GM21717 (cell line): ENCODE results near the gene PLCB1.
"Not testable (repeated sequence)": the region's sequence is repeated elsewhere in the genome, so short reads cannot be mapped to it uniquely, and the experiment has no call there.

ENCODE experiments used
- ATAC-seq: cut with Tn5 transposase; IDR thresholded peaks from one replicate; pipeline ENCODE4 v1.9.1; 2021; ENCODE audit warnings: mild to moderate bottlenecking, moderate library complexity; ENCODE audit not compliant: unreplicated experiment

The PLCB1 gene

GRCh38 chr20:8363970-8364733 is 232.1 kb downstream of the PLCB1 start:
- ATAC-seq: no peak

GRCh38 chr20:8364734-8365078 is 232.6 kb downstream of the PLCB1 start:
- no peak for ATAC-seq

DNA sequence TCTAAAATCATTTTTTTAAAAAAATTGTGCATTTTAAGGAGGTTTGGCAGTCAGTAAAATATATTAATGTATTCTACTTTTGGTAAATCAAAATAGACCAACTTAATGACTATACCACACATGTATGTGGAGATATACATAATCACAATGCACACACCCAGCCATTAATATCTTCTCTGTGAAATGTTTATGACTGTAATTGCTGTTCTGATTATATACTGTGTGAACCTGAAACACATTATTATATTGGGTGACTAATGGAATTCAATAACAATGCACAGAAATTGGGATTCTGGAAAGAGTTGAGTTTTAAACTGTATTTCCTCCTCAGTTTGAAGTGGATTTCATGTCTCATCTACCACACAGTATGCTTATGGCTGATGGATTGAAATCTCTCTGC is 233.6 kb downstream of the PLCB1 start:
- ATAC-seq: no peak

DNA sequence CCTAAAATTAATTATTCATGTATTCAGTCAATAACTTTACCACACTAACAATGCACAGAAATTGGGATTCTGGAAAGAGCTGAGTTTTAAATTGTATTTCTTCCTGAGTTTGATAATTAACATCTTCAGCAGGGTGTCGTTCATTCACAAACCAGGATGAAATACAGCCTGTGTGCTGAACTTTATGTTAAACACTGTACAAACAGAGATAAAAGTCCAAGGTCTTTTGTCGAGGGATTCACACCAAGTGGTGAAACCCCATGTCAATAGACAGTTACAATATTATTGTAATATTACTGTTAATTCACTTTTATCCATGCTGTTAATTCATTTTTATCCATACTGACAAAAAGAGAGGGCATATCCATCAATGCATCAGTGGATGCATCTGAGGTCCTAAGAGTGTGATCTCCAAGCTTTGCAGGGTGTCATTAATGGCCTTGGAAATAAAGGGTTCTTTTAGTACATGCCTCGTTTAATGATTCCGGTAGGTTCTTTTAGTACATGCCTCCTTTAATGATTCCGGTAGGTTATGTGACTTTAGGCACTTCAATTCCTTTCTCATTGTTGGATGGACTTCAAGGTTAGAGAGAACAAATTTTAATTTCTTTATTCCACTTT is 234.3 kb downstream of the PLCB1 start:
- no peak for ATAC-seq

DNA sequence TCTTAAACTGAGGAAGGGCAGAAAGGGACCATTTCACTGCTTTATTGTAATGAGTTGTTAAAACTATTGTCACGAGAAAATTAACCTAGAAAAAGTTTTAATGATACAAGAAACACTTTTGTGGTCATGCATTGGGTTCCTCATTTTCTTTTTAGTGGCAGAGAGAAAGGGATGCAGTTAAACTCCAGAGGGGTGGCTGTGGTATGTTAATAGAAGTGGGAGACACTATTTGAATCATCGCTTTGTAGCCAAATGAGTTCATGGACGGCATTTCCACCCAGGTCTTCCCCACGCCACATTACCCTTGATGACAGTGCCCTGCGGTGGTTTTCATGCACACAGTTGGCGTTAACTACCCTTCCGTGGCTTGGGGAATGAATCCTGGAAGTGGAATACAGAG is 235.6 kb downstream of the PLCB1 start:
- ATAC-seq: no peak

DNA sequence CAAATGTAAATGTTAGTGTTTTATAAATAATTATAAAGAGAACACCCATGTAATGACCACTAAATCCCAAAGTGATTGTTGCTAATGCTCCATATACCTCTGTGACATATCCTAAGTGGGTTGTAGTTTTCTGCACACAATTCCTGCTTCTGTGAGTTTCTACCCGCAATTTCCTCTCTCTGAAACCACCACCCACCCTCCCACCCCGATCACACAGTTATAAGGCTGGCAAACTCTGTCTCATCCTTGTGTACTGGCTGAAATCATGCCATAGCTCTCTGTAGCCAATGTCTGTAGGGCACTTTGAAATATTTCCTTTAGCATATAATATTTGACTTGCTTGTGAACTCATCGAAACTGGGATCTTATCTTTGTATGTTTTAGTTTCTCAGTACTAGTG is 236.6 kb downstream of the PLCB1 start:
- ATAC-seq: no peak

DNA sequence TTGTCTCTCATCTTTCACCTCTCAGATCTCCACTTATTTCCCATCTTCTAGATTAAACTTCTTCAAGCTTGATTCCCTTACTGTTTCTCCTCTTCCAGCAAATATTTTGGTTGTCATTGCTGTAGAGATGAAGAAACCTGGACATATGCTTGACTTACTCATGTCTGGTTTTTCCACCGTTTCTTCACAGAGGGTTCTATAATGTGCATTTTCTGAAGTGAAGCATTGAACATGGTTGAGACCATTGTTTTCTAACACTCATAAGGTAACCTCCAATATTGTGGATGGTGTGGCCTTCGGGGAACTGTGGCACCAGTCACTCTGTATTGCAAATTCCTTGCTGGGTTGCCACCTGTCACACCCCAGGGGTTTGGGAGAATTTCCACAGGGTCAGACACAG is 237.2 kb downstream of the PLCB1 start:
- ATAC-seq: no peak

- ATAC-seq: no peak
Measured at GRCh38 chr20:8370774-8371173, 238.7 kb downstream of the PLCB1 start.

GRCh38 chr20:8372824-8373380 is 240.8 kb downstream of the PLCB1 start:
- ATAC-seq: no peak

GRCh38 chr20:8373579-8373978 is 241.5 kb downstream of the PLCB1 start:
- ATAC-seq: no peak

GRCh38 chr20:8375898-8376297 is 243.8 kb downstream of the PLCB1 start:
- ATAC-seq: no peak

DNA sequence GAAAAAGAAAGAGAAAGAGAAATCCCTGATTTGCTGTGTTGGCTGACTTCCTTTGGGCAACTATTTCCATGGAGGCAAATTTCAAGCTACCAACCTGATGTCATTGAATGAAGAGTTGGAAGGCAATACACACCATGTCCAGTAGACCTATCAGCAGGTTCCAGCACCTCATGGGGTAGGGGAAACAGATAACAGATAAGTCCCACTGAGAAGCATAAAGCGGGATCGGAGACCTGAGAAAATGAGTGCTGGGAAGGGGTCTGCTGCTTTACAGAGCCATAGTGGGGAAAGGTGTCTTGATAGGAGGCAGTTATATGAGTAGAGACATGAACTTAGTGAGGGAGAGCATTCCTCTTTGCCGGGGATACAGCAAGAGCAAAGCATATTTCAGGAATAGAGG is 244.9 kb downstream of the PLCB1 start:
- ATAC-seq: no peak

DNA sequence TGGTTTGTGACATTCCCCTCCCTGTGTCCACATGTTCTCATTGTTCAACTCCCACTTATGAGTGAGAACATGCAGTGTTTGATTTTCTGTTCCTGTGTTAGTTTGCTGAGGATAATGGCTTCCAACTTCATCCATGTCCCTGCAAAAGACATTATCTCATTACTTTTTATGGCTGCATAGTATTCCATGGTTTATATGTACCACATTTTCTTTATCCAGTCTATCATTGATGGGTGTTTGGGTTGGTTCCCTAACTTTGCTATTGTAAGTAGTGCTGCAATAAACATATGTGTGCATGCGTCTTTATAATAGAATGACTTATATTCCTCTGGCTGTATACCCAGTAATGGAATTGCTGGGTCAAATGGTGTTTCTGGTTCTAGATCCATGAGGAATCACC is 247.1 kb downstream of the PLCB1 start:
- ATAC-seq: not testable (repeated sequence)

DNA sequence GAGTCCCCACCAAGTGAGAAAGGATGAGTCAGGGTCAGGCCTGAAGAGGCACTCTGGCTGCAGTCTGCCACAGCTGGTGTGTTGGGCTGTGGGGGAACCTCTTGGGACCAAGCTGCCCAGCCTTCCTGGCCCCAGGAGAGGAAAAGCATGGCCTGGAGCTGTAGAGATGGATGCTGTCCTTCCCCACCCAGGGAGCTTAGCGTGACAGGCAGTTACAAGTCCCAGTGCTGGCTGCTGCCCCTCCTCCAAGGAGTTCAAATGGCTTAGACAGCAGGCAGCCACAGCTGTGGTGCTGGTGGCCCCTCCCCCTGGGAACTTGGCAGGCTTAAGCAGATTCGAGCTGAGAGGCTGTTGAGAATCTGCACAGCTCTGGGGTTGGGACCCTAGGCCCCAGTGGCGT is 253.2 kb downstream of the PLCB1 start:
- ATAC-seq: no peak

DNA sequence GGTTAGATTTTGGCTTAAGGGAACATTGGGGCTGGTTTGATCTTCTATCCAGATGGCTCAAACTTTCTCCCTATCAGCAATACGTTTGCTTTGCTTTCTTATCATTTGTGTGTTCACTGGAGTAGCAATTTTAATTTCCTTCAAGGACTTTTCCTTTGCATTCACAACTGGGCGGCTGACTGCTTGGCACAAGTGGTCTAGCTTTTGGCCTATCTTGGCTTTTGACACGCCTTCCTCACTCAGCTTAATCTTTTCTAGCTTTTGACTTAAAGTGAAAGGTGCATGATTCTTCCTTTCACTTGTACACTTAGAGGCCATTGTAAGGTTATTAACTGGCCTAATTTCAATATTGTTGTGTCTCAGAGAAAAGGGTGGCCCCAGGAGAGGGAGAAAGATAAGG is 254.9 kb downstream of the PLCB1 start:
- ATAC-seq: no peak

DNA sequence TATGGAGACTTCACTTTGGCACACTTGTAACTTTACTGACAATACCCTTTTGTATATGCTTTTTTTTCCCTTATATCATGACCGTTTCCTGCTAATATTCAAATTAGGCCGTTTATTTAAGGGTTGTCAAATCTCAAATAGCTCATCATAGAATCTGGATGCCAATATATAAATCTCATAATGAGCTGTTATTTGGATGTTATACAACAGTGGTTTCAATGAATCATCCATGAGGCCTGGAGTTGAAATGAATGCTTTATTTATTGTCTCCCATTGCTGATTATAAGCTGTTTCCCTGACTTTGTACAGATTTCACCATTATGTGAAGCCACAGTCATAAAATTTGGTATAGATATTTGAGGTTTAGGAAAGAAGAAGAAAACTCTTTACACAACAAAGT is 256.1 kb downstream of the PLCB1 start:
- no peak for ATAC-seq

DNA sequence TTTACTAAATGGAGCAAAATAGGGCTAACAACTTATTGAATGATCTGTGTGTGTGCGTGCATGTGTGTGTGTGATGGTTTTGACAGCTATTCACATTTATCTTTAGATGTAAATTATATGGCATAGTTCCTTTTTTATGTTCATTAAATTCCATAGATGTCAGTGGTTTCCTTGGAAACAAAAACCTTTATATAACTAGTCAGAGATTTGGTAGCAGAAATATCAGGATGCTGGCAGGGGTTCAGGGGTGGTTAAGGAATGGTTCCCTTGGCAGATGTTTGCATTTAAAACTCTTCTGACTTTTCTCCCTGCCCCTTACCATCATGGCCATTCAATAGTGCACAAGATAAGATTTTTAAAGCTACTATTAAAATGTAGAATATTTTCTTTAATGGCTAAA is 256.6 kb downstream of the PLCB1 start:
- no peak for ATAC-seq

DNA sequence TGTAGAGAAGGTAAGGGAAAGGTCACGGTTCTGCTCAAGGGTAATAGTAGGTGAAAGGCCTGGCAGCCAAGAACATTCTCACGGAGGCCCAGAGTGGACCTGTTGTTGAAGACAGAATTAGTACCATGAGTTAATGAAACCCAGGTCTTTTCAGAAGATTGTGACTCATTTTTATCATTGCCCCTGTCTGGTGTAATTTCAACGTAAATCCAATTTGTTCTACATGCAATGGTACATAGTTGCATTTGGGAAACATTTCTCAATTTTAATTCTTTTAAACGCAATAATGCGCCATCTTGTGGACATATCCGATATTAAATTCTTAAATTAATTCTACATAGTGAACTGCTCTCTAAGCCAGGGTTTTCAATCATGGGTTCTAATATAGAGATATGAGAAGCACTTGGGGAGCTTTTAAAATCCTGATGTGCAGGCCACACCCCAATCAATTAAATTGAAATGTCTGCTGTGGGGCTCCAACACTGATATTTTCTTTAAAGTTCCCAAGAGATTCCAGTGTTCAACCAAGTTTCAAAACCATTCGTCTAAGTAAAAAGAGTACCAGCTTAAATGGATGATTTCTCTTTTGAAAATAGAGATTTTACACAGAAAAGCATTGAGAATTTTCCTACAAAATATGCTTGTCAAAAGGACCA is 257.4 kb downstream of the PLCB1 start:
- ATAC-seq: no peak

- no peak for ATAC-seq
Measured at GRCh38 chr20:8390037-8390433, 258.0 kb downstream of the PLCB1 start.

DNA sequence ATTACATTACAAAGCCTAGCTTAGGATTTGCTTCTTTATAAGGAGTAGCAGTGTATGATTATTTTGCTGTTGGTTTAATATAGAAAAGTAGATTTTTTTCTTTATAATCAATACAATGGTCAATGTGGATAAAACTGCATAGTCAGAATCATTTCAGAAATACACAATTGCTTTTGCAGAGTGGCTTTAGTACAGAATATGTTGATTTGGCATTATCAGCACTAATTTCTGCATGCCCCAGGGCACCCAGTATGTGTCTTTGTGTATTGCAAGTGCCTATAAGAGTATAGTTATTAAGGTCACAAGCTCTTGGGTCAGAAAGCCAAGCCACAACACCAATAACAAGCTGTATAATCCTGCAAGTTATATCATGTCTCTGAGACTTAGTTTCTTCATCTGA is 258.4 kb downstream of the PLCB1 start:
- no peak for ATAC-seq

DNA sequence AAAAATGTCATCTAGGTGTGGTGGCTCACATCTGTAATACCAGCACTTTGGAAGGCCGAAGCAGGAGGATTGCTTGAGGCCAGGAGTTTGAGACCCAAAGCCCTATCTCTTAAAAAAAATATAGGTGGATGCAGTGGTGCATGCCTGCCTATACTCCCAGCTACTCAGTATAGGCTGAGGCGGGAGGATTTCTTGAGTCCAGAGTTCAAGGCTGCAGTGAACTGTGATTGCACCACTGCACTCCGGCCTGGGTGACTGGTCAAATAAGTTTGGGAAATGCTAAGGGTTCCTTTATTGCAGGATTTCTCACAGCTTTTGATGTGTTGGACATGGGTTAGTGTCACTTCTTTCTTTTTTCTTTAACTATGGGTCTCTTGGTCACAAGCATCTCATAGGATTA is 261.3 kb downstream of the PLCB1 start:
- ATAC-seq: no peak

DNA sequence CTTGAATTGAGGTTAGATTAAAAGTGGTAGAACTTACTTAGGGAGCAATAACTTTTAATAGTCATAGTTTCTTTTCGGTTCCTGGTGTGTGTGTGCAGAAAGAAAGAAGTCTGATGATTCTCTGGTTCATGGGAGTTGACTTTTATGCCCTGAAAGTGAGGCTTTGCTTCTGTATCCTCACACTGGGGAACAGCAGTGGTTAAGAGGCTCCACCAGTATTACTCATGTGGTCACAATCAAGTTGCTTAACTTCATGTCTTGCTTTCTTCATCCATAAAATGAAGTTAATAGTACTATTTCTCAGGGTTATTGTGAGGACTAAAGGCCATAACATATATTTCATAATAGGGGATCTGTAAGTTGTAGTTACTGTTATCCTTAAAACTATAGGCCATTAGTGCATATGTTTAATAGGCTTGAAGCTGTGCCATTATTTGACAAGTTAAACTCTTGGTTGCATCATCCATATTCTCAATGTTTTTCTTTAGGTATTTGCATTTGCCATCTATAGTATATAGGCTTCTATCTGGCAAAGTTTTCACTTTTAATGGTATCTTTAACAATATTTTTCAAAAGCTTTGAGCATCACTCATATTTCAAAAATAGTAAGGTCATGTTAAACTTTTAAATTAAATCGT is 262.4 kb downstream of the PLCB1 start:
- ATAC-seq: peak; percentile 70
